Lower leg skin (tissue), 3 donors: Measurements from ENCODE around the gene TPM2.

Source experiments
- CTCF ChIP-seq, 3 donors: fragments of 450-650 bp; IDR thresholded peaks; one replicate each; pipeline ENCODE4 v1.5.1; 2016; ENCODE audit warnings: antibody characterized with exemption in 3 of 3, mild to moderate bottlenecking in 3 of 3, moderate library complexity in 2 of 3
- POLR2A ChIP-seq, 2 donors: fragments of 450-650 bp; IDR thresholded peaks; one replicate each; pipeline ENCODE4 v1.6.1; 2016 to 2017; ENCODE audit warnings: antibody characterized with exemption in 2 of 2, mild to moderate bottlenecking in 1 of 2, moderate library complexity in 1 of 2

- TF ChIP-seq POLR2A (IDR thresholded peaks at IDR 0.05) (no peak), CTCF (IDR thresholded peaks at IDR 0.05) (no peak)
Observed at GRCh38 chr9:35690614-35691333, 1.0 kb upstream of the TPM2 start.
